Hepatocyte (in vitro differentiated cells): ENCODE data around the gene SAFB2. TPM values are rescaled to one million over a fixed set of nuclear protein-coding genes. Genes with fewer than 3 reads are reported as not detected.

Experiments
- DNase-seq: peaks from one replicate; pipeline ENCODE4 v3.0.0-alpha.2; 2016; ENCODE audit warnings: low spot score
- H2AFZ ChIP-seq: fragments of 200-600 bp; sonication (generic); 2 replicates; pipeline ENCODE4 v1.6.0; 2016; ENCODE audit warnings: antibody characterized with exemption, mild to moderate bottlenecking
- H3K27ac ChIP-seq: fragments of 200-600 bp; sonication (generic); 2 replicates; pipeline ENCODE4 v1.5.1; 2016; ENCODE audit warnings: mild to moderate bottlenecking
- H3K27me3 ChIP-seq: fragments of 200-600 bp; sonication (generic); 2 replicates; pipeline ENCODE4 v1.6.1; 2016
- H3K36me3 ChIP-seq: fragments of 200-600 bp; sonication (generic); replicated peaks from 2 replicates; pipeline ENCODE4 v1.5.1; 2016; ENCODE audit warnings: low read depth; ENCODE audit not compliant: insufficient read depth
- H3K4me1 ChIP-seq: fragments of 200-600 bp; sonication (generic); 2 replicates; pipeline ENCODE4 v1.5.1; 2016; ENCODE audit warnings: mild to moderate bottlenecking, moderate library complexity; ENCODE audit not compliant: insufficient read depth
- H3K4me2 ChIP-seq: fragments of 200-600 bp; sonication (generic); 2 replicates; pipeline ENCODE4 v1.6.0; 2016
- H3K4me3 ChIP-seq: fragments of 200-600 bp; sonication (generic); 2 replicates; pipeline ENCODE4 v1.5.1; 2016; ENCODE audit warnings: mild to moderate bottlenecking
- H3K79me2 ChIP-seq: fragments of 200-600 bp; sonication (generic); 2 replicates; pipeline ENCODE4 v1.6.0; 2017; ENCODE audit warnings: mild to moderate bottlenecking
- H3K9me2 ChIP-seq: fragments of 200-600 bp; sonication (generic); replicated peaks from 2 replicates; pipeline ENCODE4 v1.6.0; 2017; ENCODE audit warnings: mild to moderate bottlenecking; ENCODE audit not compliant: insufficient read depth
- H3K9me3 ChIP-seq: fragments of 200-600 bp; sonication (generic); 2 replicates; pipeline ENCODE4 v1.5.1; 2016; ENCODE audit warnings: low read depth, mild to moderate bottlenecking
- H4K20me1 ChIP-seq: fragments of 200-600 bp; sonication (generic); 2 replicates; pipeline ENCODE4 v1.6.0; 2016; ENCODE audit warnings: mild to moderate bottlenecking; ENCODE audit not compliant: insufficient read depth, poor library complexity, severe bottlenecking
- EZH2 ChIP-seq: fragments of 200-600 bp; sonication (generic); IDR thresholded peaks from 2 replicates; pipeline ENCODE4 v1.6.1; 2016; ENCODE audit warnings: antibody characterized with exemption, mild to moderate bottlenecking, borderline replicate concordance
- EZH2phosphoT487 ChIP-seq: fragments of 200-600 bp; sonication (generic); IDR thresholded peaks from one replicate; pipeline ENCODE4 v1.6.1; 2018; ENCODE audit warnings: antibody characterized with exemption, mild to moderate bottlenecking, low read depth, moderate library complexity; ENCODE audit not compliant: unreplicated experiment, severe bottlenecking
- WGBS: methylation state at CpG from one replicate; pipeline ENCODE4 v1.1.6; 2016; ENCODE audit warnings: low lambda C conversion rate; ENCODE audit errors: missing lambda C conversion rate; 5-methylcytosine and 5-hydroxymethylcytosine counted together
- polyA plus RNA-seq: library from polyadenylated mRNA; unstranded; fragments of >200 nt; fragmentation: Nextera tagmentation; extraction: Ambion mirVana; gene quantifications from 2 replicates; pipeline ENCODE4 v1.2.1, GENCODE V29; 2016
- total RNA-seq: library from RNA; depleted of rRNA; stranded (reverse); fragments of >200 nt; gene quantifications from 2 replicates; pipeline ENCODE4 v1.2.3, GENCODE V29; 2014
- TF ChIP-seq, protein P1 (sequence below): fragments of 200-600 bp; sonication (generic); IDR thresholded peaks from 2 replicates; pipeline ENCODE4 v1.5.1; 2016; ENCODE audit warnings: antibody characterized with exemption, mild to moderate bottlenecking; ENCODE audit not compliant: poor library complexity

SAFB2 gene
- total and polyA plus RNA-seq, 2 experiments from 2014 or later = 21.1 to 42.6 TPM

DNA sequence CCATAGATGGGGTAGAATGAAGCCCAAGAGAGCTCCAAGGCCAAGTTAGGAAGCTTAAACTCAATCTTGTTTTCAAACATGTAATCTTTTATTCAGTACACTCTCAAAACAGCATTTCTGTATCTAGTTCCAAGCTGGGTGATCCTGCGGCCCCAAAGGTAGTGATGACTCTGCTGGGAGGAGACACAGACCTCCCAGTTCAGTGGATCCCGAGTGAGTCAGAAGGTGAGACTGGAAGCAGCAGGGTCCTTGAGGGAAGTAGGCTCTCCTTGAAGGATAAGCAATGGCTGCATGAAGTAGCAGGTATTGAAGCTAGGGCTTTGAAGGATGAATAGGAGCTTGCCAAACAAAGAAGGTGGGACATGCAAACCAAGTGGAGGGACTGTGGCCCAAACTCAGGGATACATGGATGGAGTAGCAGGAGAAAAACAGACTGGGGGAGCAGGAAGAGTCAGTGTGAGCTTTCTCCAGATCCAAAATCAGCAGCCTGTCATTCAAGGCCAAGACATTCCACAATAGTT is 64.4 kb downstream of the SAFB2 start:
- Histone ChIP-seq H4K20me1 (no peaks in the 10 kb centered on the region), H2AFZ (no peak overlapping the region), H3K27me3 (no peaks in the 10 kb centered on the region), H3K27ac (no peak overlapping the region), H3K9me2 (no peaks in the 10 kb centered on the region), H3K79me2 (no peaks in the 10 kb centered on the region), H3K4me1 (no peaks in the 10 kb centered on the region), H3K4me3 (no peak overlapping the region), H3K9me3 (no peaks in the 10 kb centered on the region), H3K36me3 (no peaks in the 10 kb centered on the region), H3K4me2 (no peak overlapping the region)
- WGBS = 70% methylated on average over 2 of the region's 2 CpGs
- DNase-seq = no peak
- TF ChIP-seq EZH2 (no peak), EZH2phosphoT487 (no peak)
- TF ChIP-seq, protein P1, sequence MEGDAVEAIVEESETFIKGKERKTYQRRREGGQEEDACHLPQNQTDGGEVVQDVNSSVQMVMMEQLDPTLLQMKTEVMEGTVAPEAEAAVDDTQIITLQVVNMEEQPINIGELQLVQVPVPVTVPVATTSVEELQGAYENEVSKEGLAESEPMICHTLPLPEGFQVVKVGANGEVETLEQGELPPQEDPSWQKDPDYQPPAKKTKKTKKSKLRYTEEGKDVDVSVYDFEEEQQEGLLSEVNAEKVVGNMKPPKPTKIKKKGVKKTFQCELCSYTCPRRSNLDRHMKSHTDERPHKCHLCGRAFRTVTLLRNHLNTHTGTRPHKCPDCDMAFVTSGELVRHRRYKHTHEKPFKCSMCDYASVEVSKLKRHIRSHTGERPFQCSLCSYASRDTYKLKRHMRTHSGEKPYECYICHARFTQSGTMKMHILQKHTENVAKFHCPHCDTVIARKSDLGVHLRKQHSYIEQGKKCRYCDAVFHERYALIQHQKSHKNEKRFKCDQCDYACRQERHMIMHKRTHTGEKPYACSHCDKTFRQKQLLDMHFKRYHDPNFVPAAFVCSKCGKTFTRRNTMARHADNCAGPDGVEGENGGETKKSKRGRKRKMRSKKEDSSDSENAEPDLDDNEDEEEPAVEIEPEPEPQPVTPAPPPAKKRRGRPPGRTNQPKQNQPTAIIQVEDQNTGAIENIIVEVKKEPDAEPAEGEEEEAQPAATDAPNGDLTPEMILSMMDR = no peak

DNA sequence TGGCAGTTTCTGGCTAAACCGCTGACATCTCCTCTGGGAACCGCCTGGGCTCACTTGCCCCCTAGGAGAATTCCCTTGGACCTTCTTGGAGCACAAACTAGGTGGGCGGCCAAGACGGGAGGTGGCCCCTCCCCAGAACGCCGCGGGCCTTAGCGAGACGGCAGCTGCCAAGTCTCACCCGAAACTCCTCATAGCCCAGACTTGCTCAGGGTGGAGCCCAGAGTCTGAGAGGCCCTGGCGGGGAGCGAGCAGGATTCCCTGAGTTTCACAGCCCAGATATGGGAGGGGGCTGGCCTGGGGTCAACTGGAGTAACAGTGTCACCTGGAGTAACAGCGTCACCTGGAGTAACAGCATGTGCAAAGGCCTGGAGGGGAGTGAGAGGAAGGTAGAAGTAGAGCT is 64.9 kb downstream of the SAFB2 start:
- no peak overlapping the region for H2AFZ ChIP-seq
- H3K9me3 ChIP-seq = no peaks in the 10 kb centered on the region
- no peaks in the 10 kb centered on the region for H3K27me3 ChIP-seq
- no peak for DNase-seq
- H3K4me1 ChIP-seq = no peaks in the 10 kb centered on the region
- H3K79me2 ChIP-seq = no peaks in the 10 kb centered on the region
- WGBS = 71% methylated on average over 13 of the region's 13 CpGs
- no peaks in the 10 kb centered on the region for H3K36me3 ChIP-seq
- no peaks in the 10 kb centered on the region for H4K20me1 ChIP-seq
- H3K27ac ChIP-seq = no peak overlapping the region
- no peak overlapping the region for H3K4me3 ChIP-seq
- no peaks in the 10 kb centered on the region for H3K9me2 ChIP-seq
- H3K4me2 ChIP-seq = no peak overlapping the region
- TF ChIP-seq EZH2 (no peak), EZH2phosphoT487 (no peak)
- TF ChIP-seq, protein P1 = no peak

DNA sequence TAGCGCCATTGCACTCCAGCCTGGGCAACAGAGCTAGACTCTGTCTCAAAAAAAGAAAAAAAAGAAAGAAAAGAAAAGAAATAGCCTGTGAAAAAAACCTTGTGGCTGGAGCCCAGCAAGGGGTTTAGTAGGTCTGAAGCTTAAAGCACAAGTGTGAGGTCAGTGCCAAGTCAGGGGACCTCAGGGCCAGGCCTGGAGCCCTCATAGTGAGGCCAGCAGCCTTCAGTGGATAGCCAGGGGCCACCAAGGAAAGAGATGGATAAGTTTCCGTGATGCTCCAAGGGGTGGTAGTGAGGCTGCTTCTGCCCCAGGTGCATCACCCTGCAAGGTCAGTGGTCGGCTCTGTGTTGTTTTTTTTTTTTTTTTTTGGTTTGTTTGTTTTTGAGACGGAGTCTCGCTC is 67.7 kb downstream of the SAFB2 start:
- no peak for DNase-seq
- no peaks in the 10 kb centered on the region for H3K9me3 ChIP-seq
- WGBS = 88% methylated on average over 5 of the region's 5 CpGs
- no peaks in the 10 kb centered on the region for H3K27me3 ChIP-seq
- no peaks in the 10 kb centered on the region for H4K20me1 ChIP-seq
- no peaks in the 10 kb centered on the region for H3K36me3 ChIP-seq
- no peaks in the 10 kb centered on the region for H3K4me1 ChIP-seq
- no peak overlapping the region for H3K4me3 ChIP-seq
- H3K9me2 ChIP-seq = no peaks in the 10 kb centered on the region
- no peak overlapping the region for H3K4me2 ChIP-seq
- H2AFZ ChIP-seq = no peak overlapping the region
- H3K79me2 ChIP-seq = no peaks in the 10 kb centered on the region
- TF ChIP-seq, protein P1 = no peak
- no peak for TF ChIP-seq EZH2phosphoT487
- no peak for TF ChIP-seq EZH2
- no peak overlapping the region for H3K27ac ChIP-seq

DNA sequence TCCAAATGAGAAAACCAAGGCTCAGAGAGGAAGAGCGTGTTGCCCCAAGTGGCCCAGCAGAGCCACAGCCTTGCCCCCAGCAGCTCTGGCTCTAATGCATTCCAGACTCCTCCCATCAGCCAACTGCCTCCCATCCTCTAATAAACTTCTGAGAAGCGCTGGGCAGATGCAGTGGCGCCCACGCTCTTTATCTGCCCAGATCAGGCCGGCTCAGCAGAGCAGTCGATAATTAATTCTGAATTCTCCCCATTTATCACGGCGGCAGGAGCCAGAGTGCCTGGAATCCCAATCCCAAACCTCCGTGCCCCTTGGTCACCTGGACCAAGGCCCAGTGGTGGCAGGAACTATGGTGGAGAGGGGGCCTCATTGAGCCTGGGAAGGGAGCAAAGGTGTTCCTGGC is 68.7 kb downstream of the SAFB2 start:
- H3K27ac ChIP-seq = no peak overlapping the region
- 76% methylated on average over 9 of the region's 9 CpGs for WGBS
- H3K27me3 ChIP-seq = no peaks in the 10 kb centered on the region
- no peak for DNase-seq
- no peak overlapping the region for H3K4me2 ChIP-seq
- H2AFZ ChIP-seq = no peak overlapping the region
- H3K4me3 ChIP-seq = no peak overlapping the region
- no peaks in the 10 kb centered on the region for H3K79me2 ChIP-seq
- no peaks in the 10 kb centered on the region for H4K20me1 ChIP-seq
- H3K36me3 ChIP-seq = no peaks in the 10 kb centered on the region
- no peaks in the 10 kb centered on the region for H3K9me2 ChIP-seq
- H3K9me3 ChIP-seq = no peaks in the 10 kb centered on the region
- TF ChIP-seq EZH2 (no peak), EZH2phosphoT487 (no peak)
- TF ChIP-seq, protein P1 = no peak
- H3K4me1 ChIP-seq = no peaks in the 10 kb centered on the region
